ENCODE data around the gene FSTL4.

GRCh38 chr5:133525126-133525525, 87.2 kb downstream of the FSTL4 start:
- TF ChIP-seq EZH2phosphoT487 (IDR thresholded peaks at IDR 0.05; ENCODE audit: borderline replicate concordance, low read depth) = no peak
- no peak for TF ChIP-seq ELF1 (IDR thresholded peaks at IDR 0.05)
- no peak for TF ChIP-seq GABPA (IDR thresholded peaks at IDR 0.05; ENCODE audit: low read depth)
- TF ChIP-seq PBX3 (IDR thresholded peaks at IDR 0.05) = no peak
- no peak for TF ChIP-seq IRF3 (IDR thresholded peaks at IDR 0.05; ENCODE audit: low read depth, low read length)
- TF ChIP-seq CTCF (IDR thresholded peaks at IDR 0.05) = no peak

All from SK-N-SH (cell line).